Muscle layer of duodenum (tissue), 2 donors: ENCODE data around the gene RWDD2A.

ENCODE experiments used
- H3K27ac ChIP-seq: one replicate; pipeline ENCODE4 v1.7.0; 2013; ENCODE audit warnings: mild to moderate bottlenecking, low read length
- H3K27me3 ChIP-seq: one replicate; pipeline ENCODE4 v1.7.0; 2013; ENCODE audit warnings: low read depth, mild to moderate bottlenecking, control low read depth, low read length
- H3K36me3 ChIP-seq, 2 donors: one replicate each; pipeline ENCODE4 v1.7.0; 2013; ENCODE audit warnings: low read length in 2 of 2, control low read depth in 1 of 2, mild to moderate bottlenecking in 1 of 2; ENCODE audit not compliant: insufficient read depth in 2 of 2, control insufficient read depth in 1 of 2
- H3K4me1 ChIP-seq, 2 donors: one replicate each; pipeline ENCODE4 v1.7.0; 2013; ENCODE audit warnings: low read length in 2 of 2, mild to moderate bottlenecking in 2 of 2, control low read depth in 1 of 2, moderate library complexity in 1 of 2; ENCODE audit not compliant: insufficient read depth in 2 of 2, control insufficient read depth in 1 of 2
- H3K4me3 ChIP-seq, 2 donors: one replicate each; pipeline ENCODE4 v1.7.0; 2013; ENCODE audit warnings: low read length in 2 of 2, low read depth in 1 of 2, mild to moderate bottlenecking in 1 of 2
- H3K9me3 ChIP-seq, 2 donors: one replicate each; pipeline ENCODE4 v1.7.0; 2013; ENCODE audit warnings: low read length in 2 of 2, control low read depth in 1 of 2, mild to moderate bottlenecking in 1 of 2; ENCODE audit not compliant: control insufficient read depth in 1 of 2
- donor health status: healthy.

RWDD2A gene

DNA sequence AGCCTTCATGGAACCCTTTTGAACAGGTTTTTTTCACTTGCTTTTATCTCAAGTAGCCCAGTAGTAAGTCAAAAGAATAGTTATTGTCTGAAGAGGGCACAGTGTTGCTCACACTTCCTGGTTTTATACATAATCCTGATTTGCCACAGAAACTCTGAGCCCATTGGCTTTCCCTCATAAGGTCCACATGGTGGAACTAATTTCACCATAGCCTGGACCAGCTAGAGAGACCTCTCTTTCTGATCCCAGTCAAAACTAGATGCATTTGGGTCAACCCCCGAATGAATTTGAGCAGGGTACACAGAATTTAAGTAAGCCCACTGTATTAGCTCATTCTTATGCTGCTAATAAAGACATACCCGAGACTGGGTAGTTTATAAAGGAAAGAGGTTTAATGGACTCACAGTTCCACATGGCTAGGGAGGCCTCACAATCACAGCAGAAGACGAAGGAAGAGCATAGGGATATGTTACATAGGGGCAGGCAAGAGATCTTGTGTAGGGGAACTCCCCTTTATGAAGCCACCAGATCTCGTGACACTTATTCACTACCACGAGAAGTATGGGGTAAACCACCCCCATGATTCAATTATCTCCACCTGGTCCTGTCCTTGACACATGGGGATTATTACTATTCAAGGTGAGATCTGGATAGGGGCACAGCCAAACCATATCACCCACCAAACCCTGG lies 6.2 kb downstream of the RWDD2A start:
- H3K27ac ChIP-seq = no peak overlapping the region

DNA sequence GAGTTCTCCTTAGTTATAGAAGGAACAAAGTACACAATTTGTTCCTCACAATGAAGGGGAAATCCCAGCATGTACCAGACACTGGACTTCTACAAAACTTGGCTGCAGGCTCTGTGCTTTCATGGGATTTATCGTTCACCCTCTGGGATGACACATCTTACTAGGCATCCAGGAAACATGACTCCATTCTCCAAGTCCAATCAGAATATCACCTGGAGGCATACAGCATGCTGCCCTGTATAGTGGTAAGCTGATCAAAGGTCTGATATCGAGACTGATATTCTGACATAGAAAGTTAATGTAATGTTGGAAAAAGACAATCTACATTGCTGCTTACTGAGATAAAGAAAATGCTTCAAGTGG lies 6.7 kb downstream of the RWDD2A start:
- Histone ChIP-seq H3K27ac (no peak overlapping the region), H3K27me3 (no peaks in the 10 kb centered on the region), H3K4me3 (no peak overlapping the region), H3K4me1 (peaks cover 0 to 2% of the 10 kb centered on the region in 2 donors), H3K9me3 (no peaks in the 10 kb centered on the region), H3K36me3 (no peaks in the 10 kb centered on the region)

More for the DNA sequence above, 6.2 kb downstream of the RWDD2A start:
- H3K27me3 ChIP-seq = no peaks in the 10 kb centered on the region
- H3K4me1 ChIP-seq = peaks cover 3 to 7% of the 10 kb centered on the region in 2 donors
- no peaks in the 10 kb centered on the region for H3K36me3 ChIP-seq
- H3K9me3 ChIP-seq = no peaks in the 10 kb centered on the region
- H3K4me3 ChIP-seq = no peak overlapping the region

DNA sequence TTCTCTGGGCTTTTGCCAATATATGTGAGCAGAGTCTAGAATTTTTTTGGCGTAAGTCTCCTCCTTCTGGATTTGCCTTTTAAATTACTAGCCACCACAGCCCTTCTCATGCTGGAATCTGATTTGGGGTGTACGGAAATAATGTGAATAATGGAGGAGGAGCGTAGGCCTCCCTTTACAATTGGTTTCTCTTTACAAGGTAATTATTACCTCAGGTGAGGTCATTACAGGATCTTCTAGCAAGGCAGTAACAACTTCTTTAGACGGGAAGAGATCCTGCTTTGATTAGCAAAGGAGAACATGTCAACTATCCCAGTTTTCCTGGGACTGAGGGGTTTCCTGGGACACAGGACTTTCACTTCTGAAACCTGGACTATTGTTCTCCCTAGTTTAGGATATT lies 8.9 kb downstream of the RWDD2A start:
- H3K9me3 ChIP-seq = no peaks in the 10 kb centered on the region
- no peak overlapping the region for H3K4me3 ChIP-seq
- no peaks in the 10 kb centered on the region for H3K36me3 ChIP-seq
- H3K27ac ChIP-seq = no peak overlapping the region
- H3K4me1 ChIP-seq = no peaks in the 10 kb centered on the region
- H3K27me3 ChIP-seq = no peaks in the 10 kb centered on the region

DNA sequence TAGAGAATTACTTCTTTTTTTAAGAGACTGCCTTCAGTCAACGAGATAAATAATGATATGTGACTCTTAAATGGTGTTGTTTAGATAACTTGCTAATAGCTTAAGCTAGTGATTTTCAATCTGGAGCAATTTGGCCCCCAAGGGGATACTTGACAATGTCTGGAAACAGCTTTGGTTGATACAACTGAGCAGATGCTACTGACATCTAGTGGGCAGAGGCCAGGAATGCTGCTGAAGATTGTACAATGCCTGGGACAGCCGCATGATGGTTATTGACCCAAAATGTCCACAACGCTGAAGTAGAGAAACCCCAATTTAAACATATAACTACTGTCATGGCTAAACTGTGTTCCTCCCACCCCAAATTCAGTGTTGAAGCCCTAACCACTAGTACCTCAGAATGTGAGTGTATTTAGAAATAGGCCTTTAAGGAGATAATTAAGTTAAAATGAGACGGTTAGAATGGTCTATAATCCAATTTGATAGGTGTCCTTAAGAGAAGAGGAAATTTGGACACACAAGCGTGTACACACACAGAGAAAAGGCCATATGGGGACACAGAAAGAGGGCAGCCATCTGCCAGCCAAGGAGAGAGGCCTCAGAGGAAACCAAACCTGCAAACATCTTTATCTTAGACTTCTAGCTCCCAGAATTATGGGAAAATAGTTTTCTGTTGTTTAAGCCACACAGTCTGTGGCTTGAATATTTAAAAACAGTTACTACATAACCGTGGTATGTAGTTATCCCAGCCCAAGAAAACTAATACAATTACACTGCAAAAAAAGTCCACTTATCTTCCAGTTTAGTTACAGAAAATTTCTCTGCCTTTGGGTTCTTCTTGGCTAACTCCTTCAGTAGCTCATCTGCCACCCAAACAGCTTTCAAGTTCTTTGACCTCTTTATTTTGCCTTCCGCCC lies 22.2 kb downstream of the RWDD2A start:
- Histone ChIP-seq H3K36me3 (no peaks in the 10 kb centered on the region), H3K9me3 (no peaks in the 10 kb centered on the region), H3K27me3 (no peaks in the 10 kb centered on the region), H3K27ac (no peak overlapping the region), H3K4me3 (no peak overlapping the region), H3K4me1 (no peaks in the 10 kb centered on the region)

DNA sequence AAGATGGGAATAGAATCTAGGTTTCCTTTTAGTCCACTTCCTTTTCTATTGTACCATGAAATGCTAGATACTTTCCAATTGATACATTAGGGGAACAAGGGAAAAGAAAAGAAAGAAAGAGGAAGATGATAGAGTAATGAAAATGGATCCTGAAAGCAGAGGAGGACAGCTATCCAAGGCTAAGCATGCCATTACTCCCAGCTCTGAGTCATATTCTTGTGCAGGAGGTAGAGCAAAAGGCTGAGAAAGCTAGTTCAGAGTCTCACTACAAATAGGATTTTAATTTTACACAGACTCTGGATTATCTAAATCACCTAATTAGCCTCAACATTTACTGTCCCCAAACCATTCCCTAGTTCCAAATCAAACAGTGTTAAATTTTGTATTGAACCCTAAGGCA lies 23.6 kb downstream of the RWDD2A start:
- H3K4me1 ChIP-seq = no peaks in the 10 kb centered on the region
- H3K4me3 ChIP-seq = no peak overlapping the region
- no peaks in the 10 kb centered on the region for H3K9me3 ChIP-seq
- H3K27ac ChIP-seq = no peak overlapping the region
- no peaks in the 10 kb centered on the region for H3K27me3 ChIP-seq
- no peaks in the 10 kb centered on the region for H3K36me3 ChIP-seq

DNA sequence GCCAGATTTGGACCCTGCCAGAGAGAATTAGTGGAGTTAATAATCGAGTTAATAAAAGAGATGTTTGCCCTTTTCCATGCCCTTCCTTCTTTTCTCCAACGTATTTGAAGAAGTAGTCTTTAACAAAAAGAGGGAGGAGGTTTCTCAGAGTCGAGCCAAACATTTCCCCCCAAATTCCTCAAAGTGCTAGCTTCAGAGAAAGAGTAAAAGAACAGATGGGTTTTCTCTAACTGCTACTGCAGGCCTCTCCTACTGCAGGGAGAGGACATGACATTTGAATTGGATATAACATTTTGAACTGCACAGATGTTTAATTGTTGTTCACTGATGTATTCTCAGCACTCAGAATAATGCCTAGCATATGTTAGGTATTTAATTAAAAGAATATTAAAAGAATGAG lies 25.5 kb downstream of the RWDD2A start:
- no peaks in the 10 kb centered on the region for H3K4me1 ChIP-seq
- no peak overlapping the region for H3K4me3 ChIP-seq
- H3K36me3 ChIP-seq = peaks cover 0 to 3% of the 10 kb centered on the region in 2 donors
- no peaks in the 10 kb centered on the region for H3K27me3 ChIP-seq
- no peaks in the 10 kb centered on the region for H3K9me3 ChIP-seq
- no peak overlapping the region for H3K27ac ChIP-seq

DNA sequence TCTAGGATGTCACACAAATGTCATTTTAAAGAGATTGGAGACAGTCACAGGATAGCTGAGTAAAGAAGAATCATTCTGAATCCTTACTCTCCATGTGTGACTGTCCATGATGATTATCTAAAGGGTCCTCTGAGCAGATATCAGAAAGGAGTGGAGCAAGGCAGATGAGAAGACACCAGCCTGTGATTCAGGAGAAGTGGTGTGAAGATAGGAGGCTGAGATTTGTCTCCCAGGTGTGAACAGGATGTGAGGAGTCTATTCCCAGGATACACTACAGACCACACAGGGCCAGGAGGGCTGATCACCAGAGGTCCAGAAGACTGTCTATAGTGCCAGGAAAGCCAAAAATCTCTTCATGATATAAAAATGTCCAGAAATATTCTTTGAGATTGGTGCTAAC lies 27.0 kb downstream of the RWDD2A start:
- Histone ChIP-seq H3K9me3 (no peaks in the 10 kb centered on the region), H3K27ac (no peak overlapping the region), H3K4me1 (no peaks in the 10 kb centered on the region), H3K36me3 (peaks cover 0 to 4% of the 10 kb centered on the region in 2 donors), H3K4me3 (no peak overlapping the region), H3K27me3 (no peaks in the 10 kb centered on the region)

DNA sequence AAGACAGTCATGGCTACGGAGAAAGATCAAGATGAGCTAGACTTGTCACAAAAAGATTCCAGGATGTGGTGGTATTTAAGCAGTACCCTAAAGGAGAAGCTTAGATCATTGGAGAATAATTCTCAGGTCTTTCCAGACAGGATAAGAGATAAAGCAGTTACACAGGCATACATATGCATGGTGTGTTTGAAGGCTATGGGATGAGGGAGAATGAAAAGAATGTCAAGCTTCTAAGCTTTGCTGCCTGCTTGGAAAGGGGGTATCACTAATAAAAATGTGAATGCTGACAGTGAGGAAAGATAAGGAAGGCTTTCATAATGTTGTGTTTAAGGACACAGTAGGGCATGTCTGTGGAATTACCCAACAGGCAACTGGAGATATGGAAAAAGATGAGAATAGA lies 28.1 kb downstream of the RWDD2A start:
- no peak overlapping the region for H3K27ac ChIP-seq
- H3K36me3 ChIP-seq = peaks cover 0 to 4% of the 10 kb centered on the region in 2 donors
- no peaks in the 10 kb centered on the region for H3K9me3 ChIP-seq
- no peaks in the 10 kb centered on the region for H3K4me1 ChIP-seq
- H3K4me3 ChIP-seq = no peak overlapping the region
- H3K27me3 ChIP-seq = no peaks in the 10 kb centered on the region

DNA sequence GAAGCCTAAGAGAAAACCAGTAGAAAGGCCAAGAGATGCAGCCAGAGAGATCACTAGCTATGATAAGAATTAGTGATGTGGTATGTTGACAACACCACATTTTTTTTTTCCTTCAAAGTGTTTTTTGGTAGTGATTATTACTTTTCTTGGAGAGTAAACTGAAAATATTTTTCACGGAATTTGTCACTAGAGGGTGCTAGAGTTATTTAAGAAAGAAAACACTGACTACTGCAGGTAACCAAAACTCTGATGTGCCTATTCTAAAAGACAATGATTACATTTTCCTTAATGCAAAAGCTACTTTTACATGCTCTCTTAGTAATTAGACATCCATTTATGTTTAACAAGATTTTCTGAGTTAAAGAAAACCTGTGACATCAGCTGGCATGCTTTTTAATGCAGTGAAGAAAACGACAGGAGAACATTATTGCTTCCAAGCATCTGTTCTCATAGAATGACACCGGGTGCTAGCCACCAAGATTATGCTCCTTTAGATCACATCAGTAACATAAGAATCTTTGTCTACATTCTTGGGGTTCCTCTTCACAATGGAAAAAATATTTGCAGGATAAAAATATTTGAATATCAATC lies 28.8 kb downstream of the RWDD2A start:
- Histone ChIP-seq H3K4me3 (no peak overlapping the region), H3K27ac (no peak overlapping the region), H3K9me3 (no peaks in the 10 kb centered on the region)

DNA sequence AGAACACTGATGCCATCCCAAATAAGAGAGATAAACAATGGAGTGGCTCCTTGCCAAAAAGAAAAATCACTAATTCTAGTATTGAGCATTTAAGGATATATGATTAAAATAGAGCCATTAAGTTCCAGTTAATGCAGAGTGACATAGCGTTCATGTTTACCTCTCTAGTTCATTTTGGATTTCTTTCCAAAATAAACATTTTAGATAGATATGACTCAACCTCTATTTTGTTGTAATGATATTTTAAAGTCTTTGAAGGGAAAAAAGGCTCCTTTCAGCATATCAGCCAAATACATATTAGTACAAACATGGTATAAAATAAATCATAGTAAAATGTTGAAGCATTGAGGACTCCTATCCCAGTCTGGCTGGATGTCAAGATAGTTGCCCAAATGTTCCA lies 33.4 kb downstream of the RWDD2A start:
- Histone ChIP-seq H3K9me3 (no peaks in the 10 kb centered on the region), H3K27ac (no peak overlapping the region), H3K4me1 (no peaks in the 10 kb centered on the region)

More for the DNA sequence above, 28.8 kb downstream of the RWDD2A start:
- Histone ChIP-seq H3K36me3 (peaks cover 0 to 4% of the 10 kb centered on the region in 2 donors), H3K27me3 (no peaks in the 10 kb centered on the region), H3K4me1 (no peaks in the 10 kb centered on the region)

DNA sequence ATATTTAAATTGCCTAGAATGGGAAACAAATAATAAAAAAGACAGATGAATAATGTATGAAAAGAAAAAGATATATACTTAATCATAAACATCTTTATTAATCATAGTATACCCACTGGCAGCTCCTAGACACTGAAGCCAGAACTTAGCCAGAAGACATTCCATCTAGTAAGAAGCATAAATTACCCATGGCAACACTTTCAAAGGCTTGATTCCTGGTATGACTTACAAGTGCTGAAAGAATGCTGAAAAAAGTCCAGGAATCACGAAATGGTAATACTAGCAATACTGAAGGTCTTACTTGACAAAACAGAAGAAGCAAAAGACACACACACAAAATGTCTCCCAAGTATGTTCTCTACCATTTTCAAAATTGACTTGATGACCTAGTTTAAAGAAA lies 38.0 kb downstream of the RWDD2A start:
- Histone ChIP-seq H3K27ac (no peak overlapping the region), H3K36me3 (no peaks in the 10 kb centered on the region), H3K9me3 (no peaks in the 10 kb centered on the region), H3K4me3 (no peak overlapping the region), H3K27me3 (no peaks in the 10 kb centered on the region), H3K4me1 (no peaks in the 10 kb centered on the region)

More for the DNA sequence above, 33.4 kb downstream of the RWDD2A start:
- Histone ChIP-seq H3K4me3 (no peak overlapping the region), H3K27me3 (no peaks in the 10 kb centered on the region), H3K36me3 (peaks cover 0 to 4% of the 10 kb centered on the region in 2 donors)
